ENCODE measurements around the gene ZNRF3.
A peak's percentile ranks its signal among the peaks of the same experiment; 100 is the strongest.
"Not testable (repeated sequence)": the region's sequence is repeated elsewhere in the genome, so short reads cannot be mapped to it uniquely, and the experiment has no call there.

Gene ZNRF3

GRCh38 chr22:28905256-28905832 lies 22.0 kb downstream of the ZNRF3 start:
- Histone ChIP-seq H3K4me1 (ENCODE audit: control insufficient read depth in 5 of 5, insufficient read depth in 5 of 5, low read length in 5 of 5) (peaks cover 6 to 36% (median 28%) of the 10 kb centered on the region in 5 donors), H3K27ac (ENCODE audit: low read depth, low read length) (peak overlapping the region; percentile 86), H3K9ac (ENCODE audit: low read length in 5 of 5) (no peak overlapping the region), H3K4me3 (ENCODE audit: low read depth in 1 of 5, low read length in 5 of 5) (no peak overlapping the region), H3K9me3 (ENCODE audit: control insufficient read depth in 5 of 5, low read length in 5 of 5) (no peaks in the 10 kb centered on the region), H3K27me3 (ENCODE audit: control insufficient read depth in 5 of 5, insufficient read depth in 4 of 5, low read length in 5 of 5) (no peaks in the 10 kb centered on the region), H3K36me3 (ENCODE audit: control insufficient read depth in 5 of 5, insufficient read depth in 5 of 5, low read length in 5 of 5) (no peaks in the 10 kb centered on the region)

GRCh38 chr22:28906312-28906711 lies 22.9 kb downstream of the ZNRF3 start:
- peaks cover 6 to 46% (median 37%) of the 10 kb centered on the region in 5 donors for H3K4me1 ChIP-seq (ENCODE audit: control insufficient read depth in 5 of 5, insufficient read depth in 5 of 5, low read length in 5 of 5)
- no peaks in the 10 kb centered on the region for H3K36me3 ChIP-seq (ENCODE audit: control insufficient read depth in 5 of 5, insufficient read depth in 5 of 5, low read length in 5 of 5)
- H3K27me3 ChIP-seq (ENCODE audit: control insufficient read depth in 5 of 5, insufficient read depth in 4 of 5, low read length in 5 of 5): no peaks in the 10 kb centered on the region
- H3K9me3 ChIP-seq (ENCODE audit: control insufficient read depth in 5 of 5, low read length in 5 of 5): no peaks in the 10 kb centered on the region
- H3K9ac ChIP-seq (ENCODE audit: low read length in 5 of 5): no peak overlapping the region
- no peak overlapping the region for H3K27ac ChIP-seq (ENCODE audit: low read depth, low read length)
- H3K4me3 ChIP-seq (ENCODE audit: low read depth in 1 of 5, low read length in 5 of 5): no peak overlapping the region

GRCh38 chr22:28907311-28908008 lies 24.1 kb downstream of the ZNRF3 start:
- H3K4me1 ChIP-seq (ENCODE audit: control insufficient read depth in 5 of 5, insufficient read depth in 5 of 5, low read length in 5 of 5): peaks cover 6 to 57% (median 39%) of the 10 kb centered on the region in 5 donors
- H3K36me3 ChIP-seq (ENCODE audit: control insufficient read depth in 5 of 5, insufficient read depth in 5 of 5, low read length in 5 of 5): no peaks in the 10 kb centered on the region
- no peak overlapping the region for H3K4me3 ChIP-seq (ENCODE audit: low read depth in 1 of 5, low read length in 5 of 5)
- no peaks in the 10 kb centered on the region for H3K9me3 ChIP-seq (ENCODE audit: control insufficient read depth in 5 of 5, low read length in 5 of 5)
- H3K27me3 ChIP-seq (ENCODE audit: control insufficient read depth in 5 of 5, insufficient read depth in 4 of 5, low read length in 5 of 5): no peaks in the 10 kb centered on the region
- no peak overlapping the region for H3K9ac ChIP-seq (ENCODE audit: low read length in 5 of 5)
- no peak overlapping the region for H3K27ac ChIP-seq (ENCODE audit: low read depth, low read length)

GRCh38 chr22:28908810-28909209 lies 25.4 kb downstream of the ZNRF3 start:
- not testable (repeated sequence) for H3K4me3 ChIP-seq (ENCODE audit: low read depth in 1 of 5, low read length in 5 of 5); H3K27me3 ChIP-seq (ENCODE audit: control insufficient read depth in 5 of 5, insufficient read depth in 4 of 5, low read length in 5 of 5); H3K9me3 ChIP-seq (ENCODE audit: control insufficient read depth in 5 of 5, low read length in 5 of 5); H3K36me3 ChIP-seq (ENCODE audit: control insufficient read depth in 5 of 5, insufficient read depth in 5 of 5, low read length in 5 of 5); H3K9ac ChIP-seq (ENCODE audit: low read length in 5 of 5); H3K27ac ChIP-seq (ENCODE audit: low read depth, low read length)
- H3K4me1 ChIP-seq (ENCODE audit: control insufficient read depth in 5 of 5, insufficient read depth in 5 of 5, low read length in 5 of 5): peaks cover 0 to 48% (median 28%) of the 10 kb centered on the region in 5 donors

- Histone ChIP-seq H3K27ac (ENCODE audit: low read depth, low read length) (no peak overlapping the region), H3K27me3 (ENCODE audit: control insufficient read depth in 5 of 5, insufficient read depth in 4 of 5, low read length in 5 of 5) (no peaks in the 10 kb centered on the region), H3K36me3 (ENCODE audit: control insufficient read depth in 5 of 5, insufficient read depth in 5 of 5, low read length in 5 of 5) (no peaks in the 10 kb centered on the region), H3K9me3 (ENCODE audit: control insufficient read depth in 5 of 5, low read length in 5 of 5) (no peaks in the 10 kb centered on the region), H3K4me3 (ENCODE audit: low read depth in 1 of 5, low read length in 5 of 5) (no peak overlapping the region), H3K4me1 (ENCODE audit: control insufficient read depth in 5 of 5, insufficient read depth in 5 of 5, low read length in 5 of 5) (peaks cover 0 to 43% (median 24%) of the 10 kb centered on the region in 5 donors), H3K9ac (ENCODE audit: low read length in 5 of 5) (no peak overlapping the region)
These were observed 26.0 kb downstream of the ZNRF3 start for GRCh38 chr22:28909375-28909774.

GRCh38 chr22:28910569-28911303 lies 27.4 kb downstream of the ZNRF3 start:
- no peaks in the 10 kb centered on the region for H3K27me3 ChIP-seq (ENCODE audit: control insufficient read depth in 5 of 5, insufficient read depth in 4 of 5, low read length in 5 of 5)
- peak overlapping the region; percentile 82 for H3K27ac ChIP-seq (ENCODE audit: low read depth, low read length)
- no peaks in the 10 kb centered on the region for H3K36me3 ChIP-seq (ENCODE audit: control insufficient read depth in 5 of 5, insufficient read depth in 5 of 5, low read length in 5 of 5)
- peaks cover 0 to 30% (median 18%) of the 10 kb centered on the region in 5 donors for H3K4me1 ChIP-seq (ENCODE audit: control insufficient read depth in 5 of 5, insufficient read depth in 5 of 5, low read length in 5 of 5)
- H3K9ac ChIP-seq (ENCODE audit: low read length in 5 of 5): no peak overlapping the region
- no peak overlapping the region for H3K4me3 ChIP-seq (ENCODE audit: low read depth in 1 of 5, low read length in 5 of 5)
- no peaks in the 10 kb centered on the region for H3K9me3 ChIP-seq (ENCODE audit: control insufficient read depth in 5 of 5, low read length in 5 of 5)

- no peaks in the 10 kb centered on the region for H3K27me3 ChIP-seq (ENCODE audit: control insufficient read depth in 5 of 5, insufficient read depth in 4 of 5, low read length in 5 of 5)
- H3K4me1 ChIP-seq (ENCODE audit: control insufficient read depth in 5 of 5, insufficient read depth in 5 of 5, low read length in 5 of 5): peaks cover 0 to 30% (median 18%) of the 10 kb centered on the region in 5 donors
- no peak overlapping the region for H3K9ac ChIP-seq (ENCODE audit: low read length in 5 of 5)
- H3K4me3 ChIP-seq (ENCODE audit: low read depth in 1 of 5, low read length in 5 of 5): no peak overlapping the region
- peak overlapping the region; percentile 82 for H3K27ac ChIP-seq (ENCODE audit: low read depth, low read length)
- no peaks in the 10 kb centered on the region for H3K36me3 ChIP-seq (ENCODE audit: control insufficient read depth in 5 of 5, insufficient read depth in 5 of 5, low read length in 5 of 5)
- no peaks in the 10 kb centered on the region for H3K9me3 ChIP-seq (ENCODE audit: control insufficient read depth in 5 of 5, low read length in 5 of 5)
These were observed 27.9 kb downstream of the ZNRF3 start for GRCh38 chr22:28911304-28911690.

- Histone ChIP-seq H3K27me3 (ENCODE audit: control insufficient read depth in 5 of 5, insufficient read depth in 4 of 5, low read length in 5 of 5) (no peaks in the 10 kb centered on the region), H3K27ac (ENCODE audit: low read depth, low read length) (peak overlapping the region; percentile 82), H3K36me3 (ENCODE audit: control insufficient read depth in 5 of 5, insufficient read depth in 5 of 5, low read length in 5 of 5) (no peaks in the 10 kb centered on the region), H3K9ac (ENCODE audit: low read length in 5 of 5) (peak overlapping the region in 1 of 5 donors; percentile 34), H3K9me3 (ENCODE audit: control insufficient read depth in 5 of 5, low read length in 5 of 5) (no peaks in the 10 kb centered on the region), H3K4me1 (ENCODE audit: control insufficient read depth in 5 of 5, insufficient read depth in 5 of 5, low read length in 5 of 5) (peaks cover 0 to 30% (median 18%) of the 10 kb centered on the region in 5 donors), H3K4me3 (ENCODE audit: low read depth in 1 of 5, low read length in 5 of 5) (no peak overlapping the region)
These were observed 28.7 kb downstream of the ZNRF3 start for GRCh38 chr22:28911777-28912669.

- H3K36me3 ChIP-seq (ENCODE audit: control insufficient read depth in 5 of 5, insufficient read depth in 5 of 5, low read length in 5 of 5): no peaks in the 10 kb centered on the region
- H3K9me3 ChIP-seq (ENCODE audit: control insufficient read depth in 5 of 5, low read length in 5 of 5): no peaks in the 10 kb centered on the region
- no peak overlapping the region for H3K27ac ChIP-seq (ENCODE audit: low read depth, low read length)
- peaks cover 0 to 45% (median 32%) of the 10 kb centered on the region in 5 donors for H3K4me1 ChIP-seq (ENCODE audit: control insufficient read depth in 5 of 5, insufficient read depth in 5 of 5, low read length in 5 of 5)
- no peaks in the 10 kb centered on the region for H3K27me3 ChIP-seq (ENCODE audit: control insufficient read depth in 5 of 5, insufficient read depth in 4 of 5, low read length in 5 of 5)
- H3K9ac ChIP-seq (ENCODE audit: low read length in 5 of 5): no peak overlapping the region
- H3K4me3 ChIP-seq (ENCODE audit: low read depth in 1 of 5, low read length in 5 of 5): no peak overlapping the region
These were observed 30.8 kb downstream of the ZNRF3 start for GRCh38 chr22:28914201-28914600.
